PC-3 (cell line): ENCODE data around the gene ZNF611.

ENCODE experiments used
- CTCF ChIP-seq: fragments of 300-600 bp; sonication (generic); conservative IDR thresholded peaks from 2 replicates; pipeline ENCODE4 v1.5.1; 2017; ENCODE audit warnings: antibody characterized with exemption, low read depth, mild to moderate bottlenecking, low read length
- EZH2 ChIP-seq: fragments of 300-600 bp; sonication (generic); IDR thresholded peaks from one replicate; pipeline ENCODE4 v1.6.1; 2017; ENCODE audit warnings: antibody characterized with exemption, mild to moderate bottlenecking, low read length; ENCODE audit not compliant: unreplicated experiment
- EZH2phosphoT487 ChIP-seq: fragments of 300-600 bp; sonication (generic); IDR thresholded peaks from 2 replicates; pipeline ENCODE4 v1.6.1; 2018; ENCODE audit warnings: mild to moderate bottlenecking, antibody characterized with exemption, low read length, borderline replicate concordance

- no peak for TF ChIP-seq CTCF
- TF ChIP-seq EZH2phosphoT487, result no peak
- no peak for TF ChIP-seq EZH2
Observed at GRCh38 chr19:52670046-52670445, 64.8 kb downstream of the ZNF611 start.
